Measurements from ENCODE around the gene LAPTM4A. TPM values are rescaled to one million over a fixed set of nuclear protein-coding genes. Genes with fewer than 3 reads are reported as not detected.

The LAPTM4A gene
- total RNA-seq, 1 donor, result 249 TPM

- no peaks in the 10 kb centered on the region for H3K79me2 ChIP-seq (ENCODE audit: insufficient read depth, low read length)
- peak overlapping the region; percentile 82 for H2AFZ ChIP-seq (ENCODE audit: low read length)
- peaks cover 27% of the 10 kb centered on the region for H3K27me3 ChIP-seq (ENCODE audit: insufficient read depth, low read length)
- peak overlapping the region; percentile 75 for H3K4me3 ChIP-seq (ENCODE audit: insufficient read depth, low read length)
- H3K36me3 ChIP-seq (ENCODE audit: insufficient read depth, low read length), result no peaks in the 10 kb centered on the region
- H3K4me2 ChIP-seq (ENCODE audit: insufficient read depth, low read length), result peak overlapping the region; percentile 82
- DNase-seq (ENCODE audit: insufficient read length, low spot score, missing footprints), result no peak
- H3K9me3 ChIP-seq (ENCODE audit: low read depth, low read length), result no peaks in the 10 kb centered on the region
- H4K20me1 ChIP-seq (ENCODE audit: insufficient read depth, low read length), result no peaks in the 10 kb centered on the region
- TF ChIP-seq CTCF (IDR thresholded peaks at IDR 0.05; ENCODE audit: extremely low read depth, low read depth, low read length), result no peak
- H3K27ac ChIP-seq (ENCODE audit: low read depth, low read length), result no peak overlapping the region
- H3K4me1 ChIP-seq (ENCODE audit: insufficient read depth, low read length), result peaks cover 3% of the 10 kb centered on the region
These were observed 38.1 kb downstream of the LAPTM4A start for GRCh38 chr2:20013126-20013849.

- Histone ChIP-seq H3K4me1 (ENCODE audit: insufficient read depth, low read length) (peaks cover 3% of the 10 kb centered on the region), H3K9me3 (ENCODE audit: low read depth, low read length) (no peaks in the 10 kb centered on the region), H3K27me3 (ENCODE audit: insufficient read depth, low read length) (peaks cover 27% of the 10 kb centered on the region), H2AFZ (ENCODE audit: low read length) (peak within 1 kb of the TSS; percentile 82), H3K79me2 (ENCODE audit: insufficient read depth, low read length) (no peaks in the 10 kb centered on the region), H4K20me1 (ENCODE audit: insufficient read depth, low read length) (no peaks in the 10 kb centered on the region), H3K4me2 (ENCODE audit: insufficient read depth, low read length) (peak within 1 kb of the TSS; percentile 82), H3K27ac (ENCODE audit: low read depth, low read length) (no peak within 1 kb of the TSS), H3K36me3 (ENCODE audit: insufficient read depth, low read length) (no peaks in the 10 kb centered on the region), H3K4me3 (ENCODE audit: insufficient read depth, low read length) (peak within 1 kb of the TSS; percentile 75)
- peak; percentile 92 for DNase-seq (ENCODE audit: insufficient read length, low spot score, missing footprints)
- no peak for TF ChIP-seq CTCF (IDR thresholded peaks at IDR 0.05; ENCODE audit: extremely low read depth, low read depth, low read length)
These were observed 38.9 kb downstream of the LAPTM4A start, which contains the start of gene MATN3 for GRCh38 chr2:20012282-20013125. TSS of gene MATN3 (minus strand) at chr2:20012668. CDS start at chr2:20012631, 37 bp downstream.

GRCh38 chr2:20012032-20012281 is 39.5 kb downstream of the LAPTM4A start:
- H4K20me1 ChIP-seq (ENCODE audit: insufficient read depth, low read length), result no peaks in the 10 kb centered on the region
- no peak for TF ChIP-seq CTCF (IDR thresholded peaks at IDR 0.05; ENCODE audit: extremely low read depth, low read depth, low read length)
- H3K27me3 ChIP-seq (ENCODE audit: insufficient read depth, low read length), result peaks cover 27% of the 10 kb centered on the region
- no peaks in the 10 kb centered on the region for H3K9me3 ChIP-seq (ENCODE audit: low read depth, low read length)
- peaks cover 3% of the 10 kb centered on the region for H3K4me1 ChIP-seq (ENCODE audit: insufficient read depth, low read length)
- peak overlapping the region; percentile 82 for H3K4me2 ChIP-seq (ENCODE audit: insufficient read depth, low read length)
- no peak for DNase-seq (ENCODE audit: insufficient read length, low spot score, missing footprints)
- peak overlapping the region; percentile 30 for H2AFZ ChIP-seq (ENCODE audit: low read length)
- H3K4me3 ChIP-seq (ENCODE audit: insufficient read depth, low read length), result peak overlapping the region; percentile 75
- H3K79me2 ChIP-seq (ENCODE audit: insufficient read depth, low read length), result no peaks in the 10 kb centered on the region
- H3K36me3 ChIP-seq (ENCODE audit: insufficient read depth, low read length), result no peaks in the 10 kb centered on the region
- no peak overlapping the region for H3K27ac ChIP-seq (ENCODE audit: low read depth, low read length)
